Heart left ventricle (tissue), 13 donors: ENCODE results near the gene LINGO1.

Source experiments
- POLR2A ChIP-seq, 2 donors: fragments of 450-650 bp; IDR thresholded peaks; one replicate each; pipeline ENCODE4 v1.6.1; 2017; ENCODE audit warnings: antibody characterized with exemption in 2 of 2, mild to moderate bottlenecking in 2 of 2, moderate library complexity in 2 of 2
- TF ChIP-seq, protein P1 (sequence below), 12 donors: fragments of 200-600 bp; sonication (generic) in 4 of 12; IDR thresholded peaks; one replicate each; pipeline versions ENCODE4 v1.5.0 to v1.8.0; 2018 to 2022; ENCODE audit warnings: antibody characterized with exemption in 12 of 12, mild to moderate bottlenecking in 5 of 12
- donor health status: ischemic (EF 13 %, LVEDD 7.1; RV severe dilation, severe dysfunction).
- donor health status: DM: no; HTN: yes; CAD: no.
- donor health status: DM: no; HTN: no; CAD: no.
- donor health status: ischemic (EF 25% LVEDD 6.9; RV normal size, moderate dysfunction).
- donor health status: ischemic (EF 25% LVEDD 5.7; RV mildly dilated, moderate dysfunction).
- donor health status: ischemic (EF 35%, LVEDD 5.7; RV mildly dilated, moderate dysfunction).
- donor health status: nonischemic (EF 11% LVEDD 7.7; RV severe dilation, severe dysfunction).
- donor health status: DM: yes; HTN: yes; CAD: no.
- donor health status: PGD.
- donor health status: ischemic (EF 29% LVEDD 5.4; RV normal size, mild dysfunction).
- donor health status: nonischemic (EF 23%, LVEDD 6.1; RV moderate dilation, normal function).

- TF ChIP-seq, protein P1, sequence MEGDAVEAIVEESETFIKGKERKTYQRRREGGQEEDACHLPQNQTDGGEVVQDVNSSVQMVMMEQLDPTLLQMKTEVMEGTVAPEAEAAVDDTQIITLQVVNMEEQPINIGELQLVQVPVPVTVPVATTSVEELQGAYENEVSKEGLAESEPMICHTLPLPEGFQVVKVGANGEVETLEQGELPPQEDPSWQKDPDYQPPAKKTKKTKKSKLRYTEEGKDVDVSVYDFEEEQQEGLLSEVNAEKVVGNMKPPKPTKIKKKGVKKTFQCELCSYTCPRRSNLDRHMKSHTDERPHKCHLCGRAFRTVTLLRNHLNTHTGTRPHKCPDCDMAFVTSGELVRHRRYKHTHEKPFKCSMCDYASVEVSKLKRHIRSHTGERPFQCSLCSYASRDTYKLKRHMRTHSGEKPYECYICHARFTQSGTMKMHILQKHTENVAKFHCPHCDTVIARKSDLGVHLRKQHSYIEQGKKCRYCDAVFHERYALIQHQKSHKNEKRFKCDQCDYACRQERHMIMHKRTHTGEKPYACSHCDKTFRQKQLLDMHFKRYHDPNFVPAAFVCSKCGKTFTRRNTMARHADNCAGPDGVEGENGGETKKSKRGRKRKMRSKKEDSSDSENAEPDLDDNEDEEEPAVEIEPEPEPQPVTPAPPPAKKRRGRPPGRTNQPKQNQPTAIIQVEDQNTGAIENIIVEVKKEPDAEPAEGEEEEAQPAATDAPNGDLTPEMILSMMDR (IDR thresholded peaks at IDR 0.05): no peak
- TF ChIP-seq POLR2A (IDR thresholded peaks at IDR 0.05): no peak
Measured at GRCh38 chr15:77571181-77571580, 61.5 kb downstream of the LINGO1 start.
